Neural progenitor cell (in vitro differentiated cells): Measurements from ENCODE around the gene PRKCE.

Experiments
- CTCF ChIP-seq: fragments of 200-600 bp; sonication (generic); IDR thresholded peaks from 2 replicates; pipeline ENCODE4 v1.5.1; 2017; ENCODE audit warnings: antibody characterized with exemption, mild to moderate bottlenecking
- EZH2phosphoT487 ChIP-seq: fragments of 200-600 bp; sonication (generic); IDR thresholded peaks from 2 replicates; pipeline ENCODE4 v1.6.1; 2017; ENCODE audit warnings: antibody characterized with exemption

- TF ChIP-seq CTCF (no peak), EZH2phosphoT487 (no peak)
Observed at GRCh38 chr2:45788401-45788800, 136.9 kb downstream of the PRKCE start.
